AG04450 (cell line): ENCODE data around the gene DBNL. TPM values are rescaled to one million over a fixed set of nuclear protein-coding genes. Genes with fewer than 3 reads are reported as not detected.

ENCODE experiments used
- CTCF ChIA-PET: fragments of 300-600, 350-600 bp; formaldehyde crosslinking; extraction: SDS; loops from one replicate; lab custom pipeline; 2022; ENCODE audit warnings: antibody characterized with exemption, inconsistent platforms; lab: Charles Lee
- POLR2A ChIA-PET: fragments of 350-600 bp; formaldehyde crosslinking; extraction: SDS; loops from one replicate; lab custom pipeline; 2021; ENCODE audit warnings: antibody characterized with exemption, inconsistent platforms; lab: Yijun Ruan, JAX
- DNase-seq: peaks from one replicate; pipeline ENCODE4 v3.0.0-alpha.2; 2011; ENCODE audit warnings: low read depth, low spot score
- H3K27ac ChIP-seq: one replicate; pipeline ENCODE4 v1.5.1; 2012; ENCODE audit warnings: low read depth, low read length, control low read depth
- H3K27me3 ChIP-seq: one replicate; pipeline ENCODE4 v1.6.0; 2012; ENCODE audit warnings: low read length; ENCODE audit not compliant: control insufficient read depth, insufficient read depth
- H3K4me3 ChIP-seq: 2 replicates; pipeline ENCODE4 v1.5.1; 2011; ENCODE audit warnings: mild to moderate bottlenecking, low read depth, low read length, control low read depth
- H3K9me3 ChIP-seq: 2 replicates; pipeline ENCODE4 v1.5.1; 2012; ENCODE audit warnings: low read length; ENCODE audit not compliant: control insufficient read depth, insufficient read depth
- CTCF ChIP-seq: IDR thresholded peaks from 2 replicates; pipeline ENCODE4 v1.5.1; 2011; ENCODE audit warnings: low read depth, low read length, control low read depth, inconsistent platforms
- polyA plus RNA-seq: library from polyadenylated mRNA; depleted of rRNA; stranded (reverse); fragments of >200 nt; gene quantifications from 2 replicates; pipeline ENCODE4 v1.2.3, GENCODE V29; 2011

Gene DBNL
- polyA plus RNA-seq, 1 experiment = 76.1 TPM

DNA sequence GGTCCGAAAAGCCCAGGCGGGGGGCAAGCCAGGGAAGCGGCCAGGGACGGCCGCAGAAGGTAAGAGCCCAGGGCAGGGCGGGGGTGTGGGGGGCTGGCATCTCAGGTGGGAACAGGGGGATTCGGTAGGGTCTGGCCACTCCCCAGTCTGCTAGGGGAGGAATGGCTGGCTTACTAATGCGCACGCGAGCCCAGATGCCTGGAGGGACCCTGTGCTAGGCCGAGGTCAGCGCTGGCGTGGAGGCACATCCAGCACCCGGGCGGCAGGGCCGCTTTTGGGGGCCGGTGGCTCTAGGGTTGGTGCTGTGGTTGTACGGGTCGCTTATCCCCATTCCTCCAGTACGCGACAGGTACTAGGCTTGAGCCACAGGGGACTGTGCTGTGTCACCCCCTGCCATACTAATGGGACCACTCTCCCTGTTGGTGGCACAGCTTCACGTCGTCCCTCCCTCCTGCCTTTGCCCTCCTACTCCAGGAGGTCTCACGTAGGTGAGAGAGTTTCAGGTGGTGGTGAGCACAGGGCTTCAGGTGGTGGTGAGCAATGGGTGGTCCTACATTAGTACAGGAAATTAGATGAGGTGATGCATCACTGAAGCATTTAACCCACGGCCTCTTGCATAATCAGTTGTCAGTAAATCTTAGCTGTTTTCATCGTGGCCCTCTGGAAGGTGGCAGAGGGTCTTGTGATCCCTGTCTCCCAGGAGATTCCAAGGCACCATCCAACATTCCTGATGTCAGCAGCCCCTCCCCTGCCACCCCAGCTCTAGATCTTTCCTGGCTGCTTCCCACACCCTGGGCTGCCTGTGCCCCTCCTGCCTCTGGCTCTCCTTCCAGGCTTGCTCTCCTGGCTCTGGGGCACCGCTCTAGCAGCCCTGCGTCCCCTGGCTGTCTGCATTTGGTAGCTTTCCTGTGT lies 60.6 kb downstream of the DBNL start:
- CTCF ChIA-PET = interaction anchor here (0.7 to 0.9 kb wide), 2 partner anchors 17 to 95 kb away, joined by 3 read pairs; partner anchors contain the start of gene YKT6
- Histone ChIP-seq H3K27ac (peak overlapping the region; percentile 47), H3K9me3 (no peaks in the 10 kb centered on the region; the same call in 1 of the 2 replicates), H3K27me3 (no peaks in the 10 kb centered on the region), H3K4me3 (peak overlapping the region; percentile 74)
- POLR2A ChIA-PET = interaction anchor here (1.4 kb wide), 1 partner anchor 17 kb away, joined by 7 read pairs; no protein-coding TSS in a partner anchor
- no peak for DNase-seq
- TF ChIP-seq CTCF = no peak

DNA sequence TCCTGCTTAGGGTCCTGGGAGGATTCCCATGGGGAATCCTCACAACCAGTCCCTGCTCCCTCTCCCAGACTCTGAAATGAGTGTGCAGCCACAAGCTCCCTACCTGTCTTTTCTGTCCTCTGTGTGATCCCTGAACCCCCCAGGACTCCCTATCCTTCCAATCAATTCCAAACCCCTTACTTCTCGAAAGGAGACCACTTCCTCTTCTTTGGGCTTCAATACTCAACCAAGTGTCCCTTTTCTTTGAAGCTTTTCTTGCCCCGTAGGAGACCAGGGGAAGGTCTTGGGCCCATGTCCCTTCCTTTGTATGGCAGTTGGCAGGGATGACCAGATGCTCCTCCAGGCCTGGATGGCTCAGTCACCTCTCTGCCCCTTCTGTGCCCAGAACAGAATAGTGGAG lies 61.3 kb downstream of the DBNL start:
- no peak for DNase-seq
- no peaks in the 10 kb centered on the region; the same call in 1 of the 2 replicates for H3K9me3 ChIP-seq
- H3K27me3 ChIP-seq = no peaks in the 10 kb centered on the region
- CTCF ChIA-PET = interaction anchor here (0.7 kb wide), 1 partner anchor 95 kb away, joined by 3 read pairs; the partner anchor contains the start of gene YKT6
- H3K4me3 ChIP-seq = peak overlapping the region; percentile 74
- no peak overlapping the region for H3K27ac ChIP-seq
- POLR2A ChIA-PET = no interaction called here
- no peak for TF ChIP-seq CTCF

DNA sequence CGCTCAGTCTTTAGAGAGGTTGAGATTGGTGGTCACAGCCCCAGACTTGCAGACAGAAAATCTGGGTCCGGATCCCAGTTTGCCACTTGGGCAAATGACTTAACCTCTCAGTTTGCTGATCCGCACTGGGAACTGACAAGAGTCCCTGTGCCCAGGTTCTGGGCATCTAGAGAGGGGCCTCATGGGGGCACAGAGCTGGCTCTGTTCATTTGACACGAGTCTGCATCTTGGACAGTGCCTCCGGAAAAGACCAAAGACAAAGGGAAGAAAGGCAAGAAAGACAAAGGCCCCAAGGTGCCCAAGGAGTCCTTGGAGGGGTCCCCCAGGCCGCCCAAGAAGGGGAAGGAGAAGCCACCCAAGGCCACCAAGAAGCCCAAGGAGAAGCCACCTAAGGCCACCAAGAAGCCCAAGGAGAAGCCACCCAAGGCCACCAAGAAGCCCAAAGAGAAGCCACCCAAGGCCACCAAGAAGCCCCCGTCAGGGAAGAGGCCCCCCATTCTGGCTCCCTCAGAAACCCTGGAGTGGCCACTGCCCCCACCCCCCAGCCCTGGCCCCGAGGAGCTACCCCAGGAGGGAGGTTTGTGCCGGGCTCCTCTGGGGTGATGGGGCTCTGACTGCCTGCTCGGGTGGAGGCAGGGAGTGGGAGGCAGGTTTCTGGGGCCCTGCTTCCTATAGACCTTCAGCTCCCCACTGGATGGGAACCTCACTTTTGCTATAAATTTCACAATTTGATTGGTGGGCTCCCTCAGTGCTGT lies 62.0 kb downstream of the DBNL start:
- ChIA-PET CTCF (no interaction called here), POLR2A (no interaction called here)
- no peak overlapping the region for H3K27ac ChIP-seq

DNA sequence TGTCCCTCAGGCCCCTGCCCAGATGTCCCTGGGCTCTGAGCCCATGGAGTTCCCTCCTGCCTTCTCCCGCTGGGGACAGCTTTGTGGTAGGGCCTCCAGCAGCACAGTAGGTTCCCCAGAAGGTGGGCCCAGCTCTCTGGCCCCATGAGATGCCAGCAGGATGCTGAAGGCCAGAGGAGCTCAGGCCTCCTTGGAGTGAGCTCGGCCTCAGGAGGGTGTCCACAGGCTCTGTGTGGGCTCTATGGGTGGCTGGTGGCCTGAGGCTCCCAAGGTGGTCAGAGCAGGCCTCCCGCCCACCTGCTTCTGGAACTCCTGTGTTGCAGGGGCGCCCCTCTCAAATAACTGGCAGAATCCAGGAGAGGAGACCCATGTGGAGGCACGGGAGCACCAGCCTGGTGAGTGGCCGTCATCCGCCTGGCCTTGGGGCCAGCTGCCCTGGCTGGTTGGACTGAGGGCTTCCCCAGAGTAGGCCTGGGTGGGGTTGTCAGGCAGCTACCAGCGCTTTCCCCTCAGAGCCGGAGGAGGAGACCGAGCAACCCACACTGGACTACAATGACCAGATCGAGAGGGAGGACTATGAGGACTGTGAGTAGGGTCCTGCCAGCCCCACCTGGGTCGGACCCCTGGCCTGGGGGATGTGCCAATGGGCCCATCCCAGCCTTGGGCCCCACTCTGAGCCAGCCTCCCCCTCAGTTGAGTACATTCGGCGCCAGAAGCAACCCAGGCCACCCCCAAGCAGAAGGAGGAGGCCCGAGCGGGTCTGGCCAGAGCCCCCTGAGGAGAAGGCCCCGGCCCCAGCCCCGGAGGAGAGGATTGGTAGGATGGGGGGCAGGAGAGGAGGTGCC lies 62.8 kb downstream of the DBNL start:
- no peaks in the 10 kb centered on the region for H3K27me3 ChIP-seq
- CTCF ChIA-PET = no interaction called here
- TF ChIP-seq CTCF = no peak
- DNase-seq = no peak
- no peak overlapping the region for H3K27ac ChIP-seq
- POLR2A ChIA-PET = no interaction called here
- no peak overlapping the region for H3K4me3 ChIP-seq
- H3K9me3 ChIP-seq = peaks cover 4% of the 10 kb centered on the region; the same call in 1 of the 2 replicates

More for the DNA sequence above, 62.0 kb downstream of the DBNL start:
- H3K9me3 ChIP-seq = no peaks in the 10 kb centered on the region; the same call in 1 of the 2 replicates
- no peak for TF ChIP-seq CTCF
- no peak for DNase-seq
- H3K27me3 ChIP-seq = no peaks in the 10 kb centered on the region
- H3K4me3 ChIP-seq = no peak overlapping the region
